Measurements from ENCODE around the gene SLC25A21. TPM values are rescaled to one million over a fixed set of nuclear protein-coding genes. Genes with fewer than 3 reads are reported as not detected.

The SLC25A21 gene
- total RNA-seq, 1 donor from 2014 or later = 6.4 TPM

- Histone ChIP-seq H3K4me3 (no peak overlapping the region), H3K4me1 (no peaks in the 10 kb centered on the region), H3K4me2 (no peak overlapping the region), H3F3A (ENCODE audit: low read depth) (no peaks in the 10 kb centered on the region), H4K20me1 (ENCODE audit: low read depth) (no peaks in the 10 kb centered on the region), H3K79me2 (ENCODE audit: low read depth) (no peaks in the 10 kb centered on the region), H3K36me3 (no peaks in the 10 kb centered on the region), H2AFZ (replicated peaks) (no peak overlapping the region), H3K27me3 (no peaks in the 10 kb centered on the region), H3K27ac (no peak overlapping the region), H3K9ac (no peak overlapping the region), H3K9me3 (ENCODE audit: low read depth) (no peaks in the 10 kb centered on the region)
- Mint-ChIP-seq H3K9me3 (no peaks in the 10 kb centered on the region), H3K4me3 (no peak overlapping the region), H3K27ac (no peak overlapping the region), H3K27me3 (ENCODE audit: insufficient read depth, low read depth) (no peaks in the 10 kb centered on the region), H3K4me1 (no peaks in the 10 kb centered on the region), H3K36me3 (no peaks in the 10 kb centered on the region)
- TF ChIP-seq EZH2phosphoT487 (IDR thresholded peaks at IDR 0.05) (no peak), EZH2 (IDR thresholded peaks at IDR 0.05) (no peak)
- TF ChIP-seq, protein P1, sequence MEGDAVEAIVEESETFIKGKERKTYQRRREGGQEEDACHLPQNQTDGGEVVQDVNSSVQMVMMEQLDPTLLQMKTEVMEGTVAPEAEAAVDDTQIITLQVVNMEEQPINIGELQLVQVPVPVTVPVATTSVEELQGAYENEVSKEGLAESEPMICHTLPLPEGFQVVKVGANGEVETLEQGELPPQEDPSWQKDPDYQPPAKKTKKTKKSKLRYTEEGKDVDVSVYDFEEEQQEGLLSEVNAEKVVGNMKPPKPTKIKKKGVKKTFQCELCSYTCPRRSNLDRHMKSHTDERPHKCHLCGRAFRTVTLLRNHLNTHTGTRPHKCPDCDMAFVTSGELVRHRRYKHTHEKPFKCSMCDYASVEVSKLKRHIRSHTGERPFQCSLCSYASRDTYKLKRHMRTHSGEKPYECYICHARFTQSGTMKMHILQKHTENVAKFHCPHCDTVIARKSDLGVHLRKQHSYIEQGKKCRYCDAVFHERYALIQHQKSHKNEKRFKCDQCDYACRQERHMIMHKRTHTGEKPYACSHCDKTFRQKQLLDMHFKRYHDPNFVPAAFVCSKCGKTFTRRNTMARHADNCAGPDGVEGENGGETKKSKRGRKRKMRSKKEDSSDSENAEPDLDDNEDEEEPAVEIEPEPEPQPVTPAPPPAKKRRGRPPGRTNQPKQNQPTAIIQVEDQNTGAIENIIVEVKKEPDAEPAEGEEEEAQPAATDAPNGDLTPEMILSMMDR (IDR thresholded peaks at IDR 0.05) = no peak
- DNase-seq (ENCODE audit: low spot score) = no peak
Observed at GRCh38 chr14:37093364-37093763, 79.0 kb downstream of the SLC25A21 start.

DNA sequence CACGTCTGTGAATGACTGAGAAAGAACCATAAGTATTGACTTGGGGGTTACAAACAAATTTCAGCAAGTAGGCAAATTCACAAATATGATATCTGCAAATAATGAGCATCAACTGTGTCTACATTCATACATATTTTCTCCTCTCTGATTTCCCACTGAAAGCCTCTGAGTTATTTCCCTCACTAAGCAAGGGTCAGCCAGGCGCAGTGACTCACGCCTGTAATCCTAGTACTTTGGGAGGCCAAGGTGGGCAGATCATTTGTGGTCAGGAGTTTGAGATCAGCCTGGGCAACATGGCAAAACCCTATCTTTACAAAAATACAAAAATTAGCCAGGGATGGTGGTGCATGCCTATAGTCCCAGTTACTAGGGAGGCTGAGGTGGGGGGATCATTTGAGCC, 80.8 kb downstream of the SLC25A21 start:
- Histone ChIP-seq H3K27me3 (no peaks in the 10 kb centered on the region), H3K27ac (no peak overlapping the region), H4K20me1 (ENCODE audit: low read depth) (no peaks in the 10 kb centered on the region), H3F3A (ENCODE audit: low read depth) (no peaks in the 10 kb centered on the region), H3K4me1 (no peaks in the 10 kb centered on the region), H3K9ac (no peak overlapping the region), H3K4me2 (no peak overlapping the region), H2AFZ (replicated peaks) (no peak overlapping the region), H3K79me2 (ENCODE audit: low read depth) (no peaks in the 10 kb centered on the region), H3K36me3 (no peaks in the 10 kb centered on the region), H3K4me3 (no peak overlapping the region), H3K9me3 (ENCODE audit: low read depth) (no peaks in the 10 kb centered on the region)
- no peaks in the 10 kb centered on the region for H3K36me3 Mint-ChIP-seq
- TF ChIP-seq EZH2 (IDR thresholded peaks at IDR 0.05) = no peak
- no peak for TF ChIP-seq EZH2phosphoT487 (IDR thresholded peaks at IDR 0.05)
- TF ChIP-seq, protein P1 (IDR thresholded peaks at IDR 0.05) = no peak
- H3K4me3 Mint-ChIP-seq = no peak overlapping the region
- DNase-seq (ENCODE audit: low spot score) = no peak
- H3K27me3 Mint-ChIP-seq (ENCODE audit: insufficient read depth, low read depth) = no peaks in the 10 kb centered on the region
- H3K27ac Mint-ChIP-seq = no peak overlapping the region
- H3K9me3 Mint-ChIP-seq = no peaks in the 10 kb centered on the region
- no peaks in the 10 kb centered on the region for H3K4me1 Mint-ChIP-seq

GRCh38 chr14:37090026-37090425, 82.4 kb downstream of the SLC25A21 start:
- Histone ChIP-seq H3K9me3 (ENCODE audit: low read depth) (no peaks in the 10 kb centered on the region), H3K4me3 (no peak overlapping the region), H3F3A (ENCODE audit: low read depth) (no peaks in the 10 kb centered on the region), H2AFZ (replicated peaks) (no peak overlapping the region), H3K27me3 (no peaks in the 10 kb centered on the region), H3K4me2 (no peak overlapping the region), H3K36me3 (no peaks in the 10 kb centered on the region), H3K79me2 (ENCODE audit: low read depth) (no peaks in the 10 kb centered on the region), H3K27ac (no peak overlapping the region), H3K4me1 (no peaks in the 10 kb centered on the region), H3K9ac (no peak overlapping the region), H4K20me1 (ENCODE audit: low read depth) (no peaks in the 10 kb centered on the region)
- Mint-ChIP-seq H3K27me3 (ENCODE audit: insufficient read depth, low read depth) (no peaks in the 10 kb centered on the region), H3K27ac (no peak overlapping the region), H3K4me1 (no peaks in the 10 kb centered on the region), H3K4me3 (no peak overlapping the region), H3K9me3 (no peaks in the 10 kb centered on the region), H3K36me3 (no peaks in the 10 kb centered on the region)
- DNase-seq (ENCODE audit: low spot score) = no peak
- TF ChIP-seq, protein P1 (IDR thresholded peaks at IDR 0.05) = no peak
- no peak for TF ChIP-seq EZH2phosphoT487 (IDR thresholded peaks at IDR 0.05)
- no peak for TF ChIP-seq EZH2 (IDR thresholded peaks at IDR 0.05)
